Gastroesophageal sphincter (tissue), 4 donors: ENCODE data around the gene ARFIP1. TPM values are rescaled to one million over a fixed set of nuclear protein-coding genes. Genes with fewer than 3 reads are reported as not detected.
A peak's percentile ranks its signal among the peaks of the same experiment; 100 is the strongest.

Experiments
- ATAC-seq: fragments of 150-250 bp; one replicate; pipeline ENCODE4 v1.9.1; 2016; ENCODE audit warnings: mild to moderate bottlenecking, moderate library complexity
- H3K27ac ChIP-seq, 4 donors: fragments of 200-600 bp; sonication (generic) in 3 of 4; 1 replicate in 3 of 4; 2 replicates in 1 of 4; pipeline ENCODE4 v1.5.1; 2016 to 2019
- H3K27me3 ChIP-seq: fragments of 200-600 bp; sonication (generic); one replicate; pipeline ENCODE4 v1.5.1; 2019
- H3K36me3 ChIP-seq, 2 donors: fragments of 200-600 bp; sonication (generic); one replicate each; pipeline ENCODE4 v1.5.1; 2019; ENCODE audit warnings: control low read depth in 1 of 2
- H3K4me1 ChIP-seq, 3 donors: fragments of 200-600 bp; sonication (generic); 1 replicate in 2 of 3; 2 replicates in 1 of 3; pipeline ENCODE4 v1.5.1; 2016 to 2019; ENCODE audit warnings: control low read depth in 2 of 3
- H3K4me3 ChIP-seq, 2 donors: fragments of 200-600 bp; sonication (generic); one replicate each; pipeline ENCODE4 v1.5.1; 2019; ENCODE audit warnings: mild to moderate bottlenecking in 1 of 2, moderate library complexity in 1 of 2
- H3K9me3 ChIP-seq, 3 donors: fragments of 200-600 bp; sonication (generic); one replicate each; pipeline ENCODE4 v1.5.1; 2017 to 2019; ENCODE audit warnings: control low read depth in 2 of 3
- CTCF ChIP-seq, 4 experiments: fragments of 200-600 bp in 2 of 4; fragments of 450-650 bp in 2 of 4; sonication (generic) in 1 of 4; IDR thresholded peaks; one replicate each; pipeline ENCODE4 v1.5.1; 2017 to 2019; ENCODE audit warnings: antibody characterized with exemption in 4 of 4, mild to moderate bottlenecking in 2 of 4, moderate library complexity in 2 of 4
- EP300 ChIP-seq: sonication (generic); formaldehyde crosslinking; IDR thresholded peaks from one replicate; pipeline ENCODE4 v1.6.1; 2017; ENCODE audit warnings: antibody characterized with exemption, mild to moderate bottlenecking
- POLR2A ChIP-seq, 2 donors: fragments of 450-650 bp; IDR thresholded peaks; one replicate each; pipeline ENCODE4 v1.6.1; 2017; ENCODE audit warnings: antibody characterized with exemption in 2 of 2, mild to moderate bottlenecking in 2 of 2, moderate library complexity in 1 of 2
- POLR2AphosphoS5 ChIP-seq: sonication (generic); formaldehyde crosslinking; IDR thresholded peaks from one replicate; pipeline ENCODE4 v1.6.1; 2017; ENCODE audit warnings: antibody characterized with exemption
- WGBS, 2 donors: methylation state at CpG; one replicate each; pipeline ENCODE4 v1.1.5; 2018; ENCODE audit warnings: low coverage in 1 of 2; 5-methylcytosine and 5-hydroxymethylcytosine counted together
- total RNA-seq, 4 donors: library from RNA; depleted of rRNA; stranded (reverse); fragments of >200 nt; gene quantifications; one replicate each; pipeline ENCODE4 v1.1.0, GENCODE V29; 2016

The ARFIP1 gene
- 10 to 100 TPM; 26.6 to 34.9 (median 29.5) TPM for total RNA-seq

- H3K4me1 ChIP-seq: peaks cover 0 to 51% (median 5%) of the 10 kb centered on the region in 3 donors
- ATAC-seq: peak; percentile 99
- no peaks in the 10 kb centered on the region for H3K27me3 ChIP-seq
- whole genome bisulfite sequencing, 2 donors: 0% methylated on average over 6 to 34 of the region's 55 CpGs
- H3K27ac ChIP-seq: peak within 1 kb of the TSS; percentile 88 to 94 (median 92)
- peak; percentile 86 for TF ChIP-seq POLR2AphosphoS5
- TF ChIP-seq POLR2A (IDR thresholded peaks at IDR 0.05): peak; percentile 34 to 43
- TF ChIP-seq EP300: no peak
- TF ChIP-seq CTCF (IDR thresholded peaks at IDR 0.05): peak in 1 of 4 experiments; percentile 48
- H3K9me3 ChIP-seq: no peaks in the 10 kb centered on the region
- no peaks in the 10 kb centered on the region for H3K36me3 ChIP-seq
- H3K4me3 ChIP-seq: peak within 1 kb of the TSS; percentile 82 to 85
Observed at GRCh38 chr4:152779513-152780266, at the start of gene ARFIP1, which contains the start of gene TIGD4. ARFIP1 (plus strand) TSS chr4:152779954; CDS start chr4:152829634, 49,680 bp downstream. TIGD4 (minus strand) TSS chr4:152779730; CDS start chr4:152771004, 8,726 bp downstream.

- Histone ChIP-seq H3K36me3 (no peaks in the 10 kb centered on the region), H3K27ac (no peak overlapping the region), H3K4me3 (no peak overlapping the region), H3K27me3 (no peaks in the 10 kb centered on the region), H3K9me3 (no peaks in the 10 kb centered on the region), H3K4me1 (no peaks in the 10 kb centered on the region)
- 93 to 100% methylated on average over 2 of the region's 2 CpGs for WGBS, 2 donors
- no peak for ATAC-seq
- no peak for TF ChIP-seq CTCF (IDR thresholded peaks at IDR 0.05)
- TF ChIP-seq POLR2AphosphoS5: no peak
- no peak for TF ChIP-seq POLR2A (IDR thresholded peaks at IDR 0.05)
- no peak for TF ChIP-seq EP300
Observed at GRCh38 chr4:152731997-152732396, 47.8 kb upstream of the ARFIP1 start.

- Histone ChIP-seq H3K4me1 (no peaks in the 10 kb centered on the region), H3K9me3 (no peaks in the 10 kb centered on the region), H3K27ac (no peak overlapping the region), H3K4me3 (no peak overlapping the region), H3K36me3 (no peaks in the 10 kb centered on the region), H3K27me3 (no peaks in the 10 kb centered on the region)
- 70 to 73% methylated on average over 4 to 5 of the region's 5 CpGs for WGBS, 2 donors
- no peak for ATAC-seq
- TF ChIP-seq EP300 (no peak), POLR2A (IDR thresholded peaks at IDR 0.05) (no peak), CTCF (IDR thresholded peaks at IDR 0.05) (no peak), POLR2AphosphoS5 (no peak)
Observed at GRCh38 chr4:152734015-152734698, 45.6 kb upstream of the ARFIP1 start.

- Histone ChIP-seq H3K27me3 (no peaks in the 10 kb centered on the region), H3K36me3 (no peaks in the 10 kb centered on the region), H3K4me1 (no peaks in the 10 kb centered on the region), H3K4me3 (no peak overlapping the region), H3K27ac (no peak overlapping the region), H3K9me3 (no peaks in the 10 kb centered on the region)
- 61 to 80% methylated on average over 3 of the region's 3 CpGs for WGBS, 2 donors
- TF ChIP-seq POLR2A (IDR thresholded peaks at IDR 0.05) (no peak), CTCF (IDR thresholded peaks at IDR 0.05) (no peak), EP300 (no peak), POLR2AphosphoS5 (no peak)
- no peak for ATAC-seq
Observed at GRCh38 chr4:152734699-152735050, 45.1 kb upstream of the ARFIP1 start.
